Keratinocyte (primary cell): ENCODE data around the gene SPATA24. TPM values are rescaled to one million over a fixed set of nuclear protein-coding genes. Genes with fewer than 3 reads are reported as not detected.

Experiments
- DNase-seq: peaks from one replicate; pipeline ENCODE4 v3.0.0-alpha.2; 2011; ENCODE audit warnings: low read depth, missing footprints, low spot score
- FAIRE-seq: peaks from 2 replicates; lab custom pipeline; 2011; peaks lifted over from hg19 to GRCh38; lab: Jason Lieb, UNC
- H2AFZ ChIP-seq: 2 replicates; pipeline ENCODE4 v1.6.0; 2012; ENCODE audit warnings: low read length, control low read depth, inconsistent platforms; ENCODE audit not compliant: control insufficient read depth
- H3K27ac ChIP-seq: 2 replicates; pipeline ENCODE4 v1.5.1; 2011; ENCODE audit warnings: low read length; ENCODE audit not compliant: control insufficient read depth, insufficient read depth
- H3K27me3 ChIP-seq: 3 replicates; pipeline ENCODE4 v1.6.0; 2011; ENCODE audit warnings: low read length; ENCODE audit not compliant: control insufficient read depth, insufficient read depth; ENCODE audit errors: extremely low read depth
- H3K36me3 ChIP-seq, 2 experiments: 2 replicates in 1 of 2; 3 replicates in 1 of 2; pipeline ENCODE4 v1.5.1; 2011; ENCODE audit warnings: low read length in 2 of 2, mild to moderate bottlenecking in 1 of 2; ENCODE audit not compliant: control insufficient read depth in 2 of 2, insufficient read depth in 2 of 2; ENCODE audit errors: extremely low read depth in 1 of 2
- H3K4me1 ChIP-seq: 3 replicates; pipeline ENCODE4 v1.5.1; 2011; ENCODE audit warnings: low read length; ENCODE audit not compliant: control insufficient read depth, insufficient read depth; ENCODE audit errors: extremely low read depth
- H3K4me2 ChIP-seq: 3 replicates; pipeline ENCODE4 v1.6.0; 2011; ENCODE audit warnings: low read depth, low read length; ENCODE audit not compliant: control insufficient read depth, insufficient read depth; ENCODE audit errors: extremely low read depth
- H3K4me3 ChIP-seq, 3 experiments: fragments of 200-600 bp in 1 of 3; sonication (generic) in 1 of 3; 2 replicates in 2 of 3; 3 replicates in 1 of 3; pipeline ENCODE4 v1.5.1; 2011 to 2016; ENCODE audit warnings: low read length in 3 of 3, mild to moderate bottlenecking in 3 of 3, control low read depth in 2 of 3, inconsistent platforms in 1 of 3, low read depth in 1 of 3, mixed read lengths in 1 of 3, mixed run types in 1 of 3, moderate library complexity in 1 of 3; ENCODE audit not compliant: control insufficient read depth in 2 of 3, insufficient read depth in 2 of 3; ENCODE audit errors: extremely low read depth in 1 of 3
- H3K79me2 ChIP-seq: 2 replicates; pipeline ENCODE4 v1.6.0; 2012; ENCODE audit warnings: low read length; ENCODE audit not compliant: control insufficient read depth, insufficient read depth
- H3K9ac ChIP-seq: 3 replicates; pipeline ENCODE4 v1.6.0; 2011; ENCODE audit warnings: low read length; ENCODE audit not compliant: control insufficient read depth, insufficient read depth; ENCODE audit errors: extremely low read depth
- H3K9me1 ChIP-seq: 3 replicates; pipeline ENCODE4 v1.6.0; 2011; ENCODE audit warnings: low read length; ENCODE audit not compliant: control insufficient read depth, insufficient read depth; ENCODE audit errors: extremely low read depth
- H3K9me3 ChIP-seq: 2 replicates; pipeline ENCODE4 v1.5.1; 2012; ENCODE audit warnings: low read depth, low read length; ENCODE audit not compliant: control insufficient read depth
- H4K20me1 ChIP-seq: 3 replicates; pipeline ENCODE4 v1.6.0; 2011; ENCODE audit warnings: low read length; ENCODE audit not compliant: control insufficient read depth, insufficient read depth; ENCODE audit errors: extremely low read depth
- EZH2 ChIP-seq: IDR thresholded peaks from one replicate; pipeline ENCODE4 v1.6.1; 2012; ENCODE audit warnings: inconsistent platforms, mild to moderate bottlenecking, low read length, moderate library complexity
- dilution Hi-C: fragments of 300-500 bp; cut with MboI; formaldehyde crosslinking; loops from one replicate; pipeline ENCODE4 v1.7.0; 2020; ENCODE audit warnings: low sequenced_read_pairs; ENCODE audit not compliant: extremely low pct_ligation_motif_present
- polyA plus RNA-seq, 5 experiments: library from polyadenylated mRNA; depleted of rRNA in 3 of 5; stranded (reverse) in 3 of 5; stranded (forward) in 1 of 5; unstranded in 1 of 5; fragments of >200 nt; gene quantifications; 1 replicate in 1 of 5; 2 replicates in 3 of 5; 3 replicates in 1 of 5; pipeline versions ENCODE4 v1.2.1 to v1.2.3, GENCODE V29; 2011 to 2012; ENCODE audit warnings: missing spikeins in 2 of 5, low read depth in 1 of 5, low replicate concordance in 1 of 5
- TF ChIP-seq, protein P1 (sequence below), 3 experiments: IDR thresholded peaks in 1 of 3; conservative IDR thresholded peaks in 1 of 3; optimal IDR thresholded peaks in 1 of 3; 2 replicates in 2 of 3; 3 replicates in 1 of 3; pipeline versions ENCODE3 to v1.5.1; 2011; ENCODE audit warnings: low read length in 3 of 3, mild to moderate bottlenecking in 3 of 3, moderate library complexity in 2 of 3, control low read depth in 1 of 3, inconsistent platforms in 1 of 3; ENCODE audit not compliant: insufficient read depth in 2 of 3; ENCODE audit errors: extremely low read depth in 1 of 3

SPATA24 gene
- polyA plus RNA-seq, 1 donor (not counting 4 experiments of a cell fraction or from before 2014, with no cell fraction given): 4.9 TPM

DNA sequence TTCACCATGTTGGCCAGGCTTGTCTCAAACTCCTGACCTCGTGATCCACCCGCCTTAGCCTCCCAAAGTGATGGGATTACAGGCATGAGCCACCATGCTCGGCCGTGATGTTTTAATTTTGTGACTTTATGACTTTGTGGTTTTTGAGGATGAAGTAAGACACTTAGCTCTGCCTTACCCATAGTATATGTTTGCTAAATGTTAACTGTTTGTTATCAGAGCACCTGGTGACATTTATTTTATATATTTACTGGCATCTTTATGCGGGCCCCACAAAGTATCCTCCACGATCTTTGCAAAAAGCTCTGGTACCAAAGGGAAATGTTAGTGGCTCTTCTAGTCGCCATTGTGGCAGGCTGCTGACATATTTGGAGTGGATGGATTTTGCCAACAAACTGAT lies 27.5 kb downstream of the SPATA24 start:
- Histone ChIP-seq H3K27me3 (no peaks in the 10 kb centered on the region), H3K79me2 (no peaks in the 10 kb centered on the region), H3K4me1 (peaks cover 8% of the 10 kb centered on the region), H3K9me1 (no peaks in the 10 kb centered on the region), H3K9ac (no peak overlapping the region), H4K20me1 (no peaks in the 10 kb centered on the region), H2AFZ (no peak overlapping the region), H3K4me2 (no peak overlapping the region), H3K36me3 (peaks cover 5 to 6% of the 10 kb centered on the region in 2 experiments), H3K4me3 (no peak overlapping the region), H3K9me3 (no peaks in the 10 kb centered on the region), H3K27ac (no peak overlapping the region)
- dilution Hi-C loops: no loop called here
- FAIRE-seq: no peak
- TF ChIP-seq EZH2: no peak
- TF ChIP-seq, protein P1, sequence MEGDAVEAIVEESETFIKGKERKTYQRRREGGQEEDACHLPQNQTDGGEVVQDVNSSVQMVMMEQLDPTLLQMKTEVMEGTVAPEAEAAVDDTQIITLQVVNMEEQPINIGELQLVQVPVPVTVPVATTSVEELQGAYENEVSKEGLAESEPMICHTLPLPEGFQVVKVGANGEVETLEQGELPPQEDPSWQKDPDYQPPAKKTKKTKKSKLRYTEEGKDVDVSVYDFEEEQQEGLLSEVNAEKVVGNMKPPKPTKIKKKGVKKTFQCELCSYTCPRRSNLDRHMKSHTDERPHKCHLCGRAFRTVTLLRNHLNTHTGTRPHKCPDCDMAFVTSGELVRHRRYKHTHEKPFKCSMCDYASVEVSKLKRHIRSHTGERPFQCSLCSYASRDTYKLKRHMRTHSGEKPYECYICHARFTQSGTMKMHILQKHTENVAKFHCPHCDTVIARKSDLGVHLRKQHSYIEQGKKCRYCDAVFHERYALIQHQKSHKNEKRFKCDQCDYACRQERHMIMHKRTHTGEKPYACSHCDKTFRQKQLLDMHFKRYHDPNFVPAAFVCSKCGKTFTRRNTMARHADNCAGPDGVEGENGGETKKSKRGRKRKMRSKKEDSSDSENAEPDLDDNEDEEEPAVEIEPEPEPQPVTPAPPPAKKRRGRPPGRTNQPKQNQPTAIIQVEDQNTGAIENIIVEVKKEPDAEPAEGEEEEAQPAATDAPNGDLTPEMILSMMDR (optimal IDR thresholded peaks at IDR 0.05 in 1 of 3, IDR thresholded peaks at IDR 0.05 in 1 of 3, conservative IDR thresholded peaks at IDR 0.05 in 1 of 3; ENCODE audit: extremely low read depth in 1 of 3, insufficient read depth in 2 of 3, low read length in 3 of 3): no peak
- no peak for DNase-seq

DNA sequence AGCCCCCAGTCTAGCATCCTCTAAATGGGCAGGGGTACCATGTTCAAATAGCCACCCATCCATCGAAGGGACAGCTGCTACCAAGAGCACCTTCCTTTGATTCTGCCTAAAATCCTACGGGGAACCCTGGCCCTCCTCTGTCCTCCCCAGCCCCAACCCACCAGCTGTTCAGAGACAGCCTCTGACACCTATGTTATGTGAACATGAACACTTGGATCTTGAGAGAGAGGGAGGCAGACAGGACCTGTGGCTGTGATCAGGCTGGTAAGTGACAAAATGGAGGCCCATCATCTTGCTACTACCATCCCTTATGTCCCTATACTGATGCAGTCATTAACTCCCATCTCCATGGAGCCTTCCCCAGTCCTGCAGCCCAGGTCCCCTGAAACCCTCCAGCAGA lies 29.0 kb downstream of the SPATA24 start:
- peaks cover 8% of the 10 kb centered on the region for H3K4me1 ChIP-seq
- no peak for TF ChIP-seq EZH2
- TF ChIP-seq, protein P1 (optimal IDR thresholded peaks at IDR 0.05 in 1 of 3, IDR thresholded peaks at IDR 0.05 in 1 of 3, conservative IDR thresholded peaks at IDR 0.05 in 1 of 3; ENCODE audit: extremely low read depth in 1 of 3, insufficient read depth in 2 of 3, low read length in 3 of 3): no peak
- no peak for DNase-seq
- H2AFZ ChIP-seq: no peak overlapping the region
- dilution Hi-C loops: no loop called here
- FAIRE-seq: no peak
- H3K36me3 ChIP-seq: peaks cover 7 to 8% of the 10 kb centered on the region in 2 experiments
- H3K27ac ChIP-seq: no peak overlapping the region
- H3K9me1 ChIP-seq: no peaks in the 10 kb centered on the region
- no peaks in the 10 kb centered on the region for H3K27me3 ChIP-seq
- H3K4me2 ChIP-seq: no peak overlapping the region
- H3K4me3 ChIP-seq: no peak overlapping the region
- no peaks in the 10 kb centered on the region for H4K20me1 ChIP-seq
- H3K79me2 ChIP-seq: no peaks in the 10 kb centered on the region
- no peaks in the 10 kb centered on the region for H3K9me3 ChIP-seq
- H3K9ac ChIP-seq: no peak overlapping the region
